Effector memory CD8-positive, alpha-beta T cell (primary cell): Measurements from ENCODE around the gene ESR2.
A peak's percentile ranks its signal among the peaks of the same experiment; 100 is the strongest.

Experiments
- ATAC-seq: fragments of 150-1000 bp; cut with Tn5 transposase; replicated peaks from 2 replicates; pipeline ENCODE4 v1.10.0; 2021; ENCODE audit warnings: mild to moderate bottlenecking, moderate library complexity
- DNase-seq, 3 experiments: peaks; one replicate each; pipeline ENCODE4 v3.0.0; 2021
- H3K27ac Mint-ChIP-seq, 2 donors: one replicate each; pipeline ENCODE4 v1.8.0; 2022; ENCODE audit warnings: mild to moderate bottlenecking in 2 of 2, mixed read lengths in 2 of 2, moderate library complexity in 2 of 2
- H3K27me3 Mint-ChIP-seq, 2 donors: one replicate each; pipeline ENCODE4 v1.8.0; 2022; ENCODE audit warnings: mixed read lengths in 2 of 2
- H3K36me3 Mint-ChIP-seq: one replicate; pipeline ENCODE4 v1.8.0; 2022; ENCODE audit warnings: mild to moderate bottlenecking, moderate library complexity, mixed read lengths; ENCODE audit not compliant: insufficient read depth
- H3K4me1 Mint-ChIP-seq, 2 donors: one replicate each; pipeline ENCODE4 v1.8.0; 2022; ENCODE audit warnings: low read depth in 2 of 2, mixed read lengths in 2 of 2
- H3K4me3 Mint-ChIP-seq, 2 donors: one replicate each; pipeline ENCODE4 v1.8.0; 2022; ENCODE audit warnings: mild to moderate bottlenecking in 2 of 2, mixed read lengths in 2 of 2, moderate library complexity in 2 of 2
- H3K9me3 Mint-ChIP-seq, 2 donors: one replicate each; pipeline ENCODE4 v1.8.0; 2022; ENCODE audit warnings: mixed read lengths in 2 of 2

ESR2 gene

DNA sequence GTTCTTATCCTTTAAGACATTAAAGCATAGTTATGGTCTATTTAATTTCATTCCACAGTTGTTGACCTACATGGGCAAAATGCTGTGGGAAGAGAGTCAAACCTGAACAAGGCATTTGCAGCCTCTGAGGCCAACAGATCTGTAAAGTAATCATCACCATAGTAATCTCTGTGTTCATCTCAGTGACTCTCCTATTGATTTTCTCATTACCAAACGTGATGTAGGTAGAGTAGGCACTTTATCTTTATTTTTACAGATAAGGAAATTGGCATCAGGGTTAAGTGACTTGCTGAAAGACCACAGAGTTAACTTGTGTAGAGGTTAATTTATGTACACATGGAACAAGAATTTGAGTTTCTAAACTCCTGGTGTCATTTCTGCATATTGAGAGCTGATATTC lies 203.0 kb downstream of the ESR2 start:
- H3K4me3 Mint-ChIP-seq = no peak overlapping the region
- peaks cover 73% of the 10 kb centered on the region for H3K36me3 Mint-ChIP-seq
- no peak overlapping the region for H3K27ac Mint-ChIP-seq
- H3K9me3 Mint-ChIP-seq = no peaks in the 10 kb centered on the region
- H3K27me3 Mint-ChIP-seq = no peaks in the 10 kb centered on the region
- DNase-seq (no peak), ATAC-seq (no peak)
- H3K4me1 Mint-ChIP-seq = peaks cover 0 to 3% of the 10 kb centered on the region in 2 donors

DNA sequence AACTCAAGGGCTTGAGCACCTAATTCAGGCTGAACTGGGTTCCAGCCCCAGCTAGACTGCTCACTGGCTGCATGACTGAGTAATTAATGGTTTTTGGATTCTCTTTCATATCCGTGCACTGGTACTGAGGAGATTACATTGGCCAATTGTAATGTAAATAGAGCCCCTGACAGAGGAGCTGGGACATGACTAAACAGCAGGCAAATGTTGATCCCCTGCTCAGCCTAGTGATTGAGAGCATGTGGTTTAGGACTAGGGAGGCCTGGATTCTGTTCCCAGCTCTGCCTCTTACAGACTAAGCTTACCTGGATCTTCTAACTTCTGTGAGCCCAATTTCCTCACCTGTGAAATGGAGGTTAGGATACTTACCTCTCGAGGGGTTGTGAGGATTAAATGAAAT lies 204.3 kb downstream of the ESR2 start:
- peaks cover 1 to 8% of the 10 kb centered on the region in 2 donors for H3K4me1 Mint-ChIP-seq
- no peak for DNase-seq
- no peaks in the 10 kb centered on the region for H3K9me3 Mint-ChIP-seq
- H3K4me3 Mint-ChIP-seq = no peak overlapping the region
- ATAC-seq = no peak
- peaks cover 74% of the 10 kb centered on the region for H3K36me3 Mint-ChIP-seq
- H3K27me3 Mint-ChIP-seq = no peaks in the 10 kb centered on the region
- H3K27ac Mint-ChIP-seq = no peak overlapping the region

DNA sequence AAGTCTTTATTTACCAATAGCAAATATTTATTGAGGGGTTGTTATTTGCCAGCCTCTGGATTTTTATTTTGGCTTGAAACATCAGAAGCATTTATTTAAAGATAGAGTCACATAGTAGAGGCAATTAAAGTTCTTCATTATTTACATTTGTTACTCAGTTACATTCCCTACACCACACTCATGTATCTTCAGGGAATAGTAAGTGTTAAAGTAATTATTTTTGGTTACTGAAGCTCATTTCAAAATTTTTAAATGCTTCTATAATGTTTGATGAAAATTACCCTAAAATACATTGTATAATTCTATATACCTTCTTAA lies 205.6 kb downstream of the ESR2 start:
- no peaks in the 10 kb centered on the region for H3K9me3 Mint-ChIP-seq
- H3K4me1 Mint-ChIP-seq = peaks cover 1 to 8% of the 10 kb centered on the region in 2 donors
- H3K4me3 Mint-ChIP-seq = no peak overlapping the region
- ATAC-seq (no peak), DNase-seq (no peak)
- no peak overlapping the region for H3K27ac Mint-ChIP-seq
- H3K36me3 Mint-ChIP-seq = peaks cover 74% of the 10 kb centered on the region
- H3K27me3 Mint-ChIP-seq = no peaks in the 10 kb centered on the region

DNA sequence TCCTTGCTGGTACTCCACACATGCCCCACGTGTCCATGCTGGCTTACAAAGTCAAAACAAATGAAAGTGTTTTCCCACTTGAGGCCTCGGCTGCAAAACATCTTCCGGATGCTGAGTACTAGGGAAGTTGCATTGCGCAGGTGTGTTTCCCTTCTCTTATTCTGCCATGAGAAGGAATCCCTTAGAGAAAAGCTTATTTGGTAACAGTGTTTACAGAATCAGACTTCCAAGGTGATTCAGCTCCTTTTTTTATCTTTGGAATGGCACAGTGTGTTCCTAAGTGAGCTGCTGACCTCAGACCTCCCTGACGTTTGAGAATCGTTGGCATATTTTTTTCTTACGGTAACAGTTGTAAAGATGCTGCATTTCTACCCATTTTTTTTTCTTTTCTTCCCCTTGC lies 211.3 kb downstream of the ESR2 start:
- no peak for DNase-seq
- no peaks in the 10 kb centered on the region for H3K27me3 Mint-ChIP-seq
- H3K4me1 Mint-ChIP-seq = peaks cover 1 to 8% of the 10 kb centered on the region in 2 donors
- H3K27ac Mint-ChIP-seq = no peak overlapping the region
- H3K36me3 Mint-ChIP-seq = peaks cover 99% of the 10 kb centered on the region
- H3K4me3 Mint-ChIP-seq = no peak overlapping the region
- no peak for ATAC-seq
- no peaks in the 10 kb centered on the region for H3K9me3 Mint-ChIP-seq

DNA sequence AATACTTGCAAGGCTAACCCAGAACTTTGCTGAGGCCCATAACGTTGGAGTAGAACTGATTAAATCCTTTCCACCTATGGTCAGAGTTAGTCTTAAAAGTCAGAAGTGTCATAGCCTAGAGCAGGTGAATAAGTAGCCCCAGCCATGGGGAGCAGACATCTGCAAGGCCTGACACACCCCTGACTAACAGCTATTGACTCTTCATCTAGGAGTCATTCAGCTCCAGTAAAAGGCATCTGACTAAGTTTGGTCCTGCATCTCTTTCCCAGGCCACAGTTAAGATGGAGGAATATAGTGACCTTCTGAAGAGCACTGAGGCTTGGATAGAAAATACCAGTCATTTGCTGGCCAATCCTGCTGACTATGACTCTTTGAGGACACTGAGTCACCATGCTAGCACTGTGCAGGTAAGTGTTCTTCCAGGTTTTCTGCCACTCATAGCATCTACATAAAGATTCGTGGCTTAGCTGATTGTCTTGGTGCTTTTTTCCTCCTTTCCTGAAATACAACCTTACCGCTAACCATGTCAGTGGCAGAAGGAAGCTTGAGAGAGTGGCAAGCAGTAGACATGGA lies 212.9 kb downstream of the ESR2 start:
- Mint-ChIP-seq H3K4me1 (peaks cover 1 to 8% of the 10 kb centered on the region in 2 donors), H3K36me3 (peaks cover 99% of the 10 kb centered on the region), H3K4me3 (no peak overlapping the region), H3K27ac (no peak overlapping the region), H3K27me3 (no peaks in the 10 kb centered on the region), H3K9me3 (no peaks in the 10 kb centered on the region)
- ATAC-seq (no peak), DNase-seq (no peak)

DNA sequence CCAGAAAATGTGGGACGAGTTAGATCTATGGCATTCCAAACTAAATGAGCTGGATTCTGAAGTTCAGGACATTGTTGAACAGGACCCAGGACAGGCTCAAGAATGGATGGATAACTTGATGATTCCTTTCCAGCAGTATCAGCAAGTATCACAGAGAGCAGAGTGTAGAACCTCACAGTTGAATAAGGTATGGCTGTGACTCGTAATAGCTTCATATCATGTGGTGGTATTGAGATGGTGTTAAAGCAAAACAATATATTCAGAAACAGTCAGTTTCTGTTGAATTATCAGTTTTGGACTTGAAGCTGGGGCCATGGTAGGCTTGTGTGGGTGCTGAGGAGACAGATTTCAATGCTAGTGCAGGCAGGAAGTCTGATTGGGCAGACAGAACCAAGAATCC lies 213.7 kb downstream of the ESR2 start:
- Mint-ChIP-seq H3K27ac (peak overlapping the region in 1 of 2 donors; percentile 52), H3K36me3 (peaks cover 97% of the 10 kb centered on the region), H3K27me3 (no peaks in the 10 kb centered on the region), H3K4me1 (peaks cover 0 to 4% of the 10 kb centered on the region in 2 donors), H3K9me3 (no peaks in the 10 kb centered on the region), H3K4me3 (no peak overlapping the region)
- DNase-seq = no peak
- ATAC-seq = no peak

DNA sequence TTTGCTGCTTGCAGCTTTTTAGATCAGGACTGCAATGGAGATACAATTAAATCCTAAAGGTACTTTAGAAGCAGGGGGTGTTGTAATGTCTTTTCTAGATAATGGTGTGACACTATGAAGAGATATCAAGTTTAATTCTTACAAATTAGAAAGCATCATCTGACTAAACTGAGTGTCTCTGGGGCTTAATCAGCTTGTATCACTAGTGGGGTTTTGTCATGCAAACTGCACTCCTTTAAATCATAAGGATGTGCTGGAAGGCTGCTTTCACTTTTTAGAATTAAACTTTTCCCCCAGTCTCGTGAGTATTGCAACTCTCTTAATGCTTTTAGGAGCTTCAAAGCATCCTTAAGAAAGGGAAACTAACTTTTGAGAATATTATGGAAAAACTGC lies 218.6 kb downstream of the ESR2 start:
- ATAC-seq = no peak

DNA sequence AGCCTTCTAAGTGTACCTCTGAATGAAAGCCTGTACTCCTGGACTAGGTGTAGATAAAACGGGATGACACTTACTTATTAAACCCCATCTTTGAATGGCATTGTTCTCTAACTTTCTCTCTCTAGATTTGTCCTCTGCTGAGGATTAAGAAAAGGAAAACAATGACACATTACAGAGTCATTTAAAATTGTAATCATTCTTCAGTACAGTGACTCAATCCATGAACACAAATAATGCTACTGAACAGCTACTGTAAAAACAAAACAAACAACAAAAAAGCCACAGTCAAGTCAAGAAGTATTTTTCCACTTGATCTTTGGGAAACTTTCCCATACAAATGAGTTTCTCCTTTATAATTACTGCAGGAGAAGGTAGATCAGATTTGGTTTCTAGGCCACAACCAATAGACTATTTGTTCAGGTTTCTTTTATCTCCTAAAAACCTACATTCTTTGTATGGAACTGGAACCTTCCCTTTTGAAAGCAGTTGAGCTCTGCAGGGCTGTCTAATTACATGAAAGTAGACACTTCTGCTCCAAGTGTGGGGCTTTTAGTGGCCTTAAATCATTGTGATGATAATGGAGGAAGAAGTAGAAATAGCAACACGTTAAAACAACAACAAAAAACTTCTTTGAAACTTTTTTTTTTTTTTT lies 219.1 kb downstream of the ESR2 start:
- Mint-ChIP-seq H3K9me3 (no peaks in the 10 kb centered on the region), H3K36me3 (peaks cover 96% of the 10 kb centered on the region), H3K27me3 (no peaks in the 10 kb centered on the region), H3K4me3 (no peak overlapping the region), H3K27ac (peak overlapping the region in 1 of 2 donors; percentile 25), H3K4me1 (no peaks in the 10 kb centered on the region)
- DNase-seq (no peak), ATAC-seq (no peak)

More for the DNA sequence above, 218.6 kb downstream of the ESR2 start:
- Mint-ChIP-seq H3K4me1 (peaks cover 0 to 4% of the 10 kb centered on the region in 2 donors), H3K27ac (peak overlapping the region in 1 of 2 donors; percentile 25), H3K36me3 (peaks cover 98% of the 10 kb centered on the region), H3K4me3 (no peak overlapping the region), H3K9me3 (no peaks in the 10 kb centered on the region), H3K27me3 (no peaks in the 10 kb centered on the region)
- no peak for DNase-seq

DNA sequence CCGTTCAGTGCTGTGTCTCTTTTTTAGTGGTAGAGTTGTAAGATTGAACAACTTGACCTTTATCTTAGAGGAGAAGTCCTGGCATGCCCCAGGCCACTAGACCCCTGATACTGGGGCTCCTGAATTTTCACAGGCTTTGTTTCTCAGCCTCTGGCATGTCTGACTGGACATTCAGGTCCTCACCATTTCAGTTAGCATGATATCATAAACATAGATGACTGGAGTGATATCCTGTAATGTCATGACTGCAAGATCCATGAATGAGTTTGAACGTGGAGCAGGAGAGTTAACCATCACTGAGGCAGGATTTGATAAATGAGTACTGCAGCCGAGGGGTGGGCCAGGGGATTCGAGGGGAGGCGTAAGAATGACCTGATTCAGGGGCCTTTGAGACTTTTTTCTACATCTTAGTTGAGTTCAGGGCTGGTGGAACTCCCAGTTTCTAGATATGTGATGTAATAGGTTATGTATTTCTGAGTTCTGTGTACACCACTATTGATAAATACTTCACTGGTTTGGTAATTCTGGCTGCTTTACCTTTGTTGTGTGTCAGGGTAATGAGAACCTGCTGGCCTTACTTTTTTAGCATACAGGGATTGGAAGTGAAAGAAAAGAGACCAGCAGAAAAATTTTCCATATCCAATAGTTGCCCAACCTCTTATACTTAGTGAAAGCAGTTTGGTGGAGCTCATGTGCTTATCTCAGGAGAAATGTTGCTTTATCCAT lies 224.4 kb downstream of the ESR2 start:
- no peaks in the 10 kb centered on the region for H3K27me3 Mint-ChIP-seq
- ATAC-seq = no peak
- peak overlapping the region; percentile 5 to 76 for H3K27ac Mint-ChIP-seq
- no peaks in the 10 kb centered on the region for H3K9me3 Mint-ChIP-seq
- no peak for DNase-seq
- H3K4me3 Mint-ChIP-seq = no peak overlapping the region
- H3K4me1 Mint-ChIP-seq = no peaks in the 10 kb centered on the region
- H3K36me3 Mint-ChIP-seq = peaks cover 89% of the 10 kb centered on the region

DNA sequence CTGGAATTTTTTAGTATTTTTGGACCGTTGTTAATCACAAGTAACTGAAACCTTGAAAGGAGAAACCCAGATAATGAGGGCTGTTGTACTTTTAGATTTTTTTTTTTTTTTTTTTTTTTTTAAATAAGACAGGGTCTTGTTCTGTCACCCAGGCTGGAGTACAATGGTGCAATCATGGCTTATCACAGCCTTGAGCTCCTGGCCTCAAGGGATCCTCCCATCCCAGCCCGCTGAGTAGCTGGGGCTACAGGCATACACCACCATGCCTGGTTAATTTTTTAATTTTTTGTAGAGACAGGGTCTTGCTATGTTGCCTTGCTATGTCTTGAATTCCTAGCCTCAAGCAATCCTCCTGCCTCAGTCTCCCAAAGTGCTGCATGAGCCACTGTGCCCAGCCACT lies 229.7 kb downstream of the ESR2 start:
- H3K27ac Mint-ChIP-seq = no peak overlapping the region
- no peaks in the 10 kb centered on the region for H3K9me3 Mint-ChIP-seq
- H3K4me3 Mint-ChIP-seq = no peak overlapping the region
- H3K27me3 Mint-ChIP-seq = no peaks in the 10 kb centered on the region
- H3K36me3 Mint-ChIP-seq = peaks cover 68% of the 10 kb centered on the region
- peaks cover 9 to 10% of the 10 kb centered on the region in 2 donors for H3K4me1 Mint-ChIP-seq
- ATAC-seq (no peak), DNase-seq (no peak)

DNA sequence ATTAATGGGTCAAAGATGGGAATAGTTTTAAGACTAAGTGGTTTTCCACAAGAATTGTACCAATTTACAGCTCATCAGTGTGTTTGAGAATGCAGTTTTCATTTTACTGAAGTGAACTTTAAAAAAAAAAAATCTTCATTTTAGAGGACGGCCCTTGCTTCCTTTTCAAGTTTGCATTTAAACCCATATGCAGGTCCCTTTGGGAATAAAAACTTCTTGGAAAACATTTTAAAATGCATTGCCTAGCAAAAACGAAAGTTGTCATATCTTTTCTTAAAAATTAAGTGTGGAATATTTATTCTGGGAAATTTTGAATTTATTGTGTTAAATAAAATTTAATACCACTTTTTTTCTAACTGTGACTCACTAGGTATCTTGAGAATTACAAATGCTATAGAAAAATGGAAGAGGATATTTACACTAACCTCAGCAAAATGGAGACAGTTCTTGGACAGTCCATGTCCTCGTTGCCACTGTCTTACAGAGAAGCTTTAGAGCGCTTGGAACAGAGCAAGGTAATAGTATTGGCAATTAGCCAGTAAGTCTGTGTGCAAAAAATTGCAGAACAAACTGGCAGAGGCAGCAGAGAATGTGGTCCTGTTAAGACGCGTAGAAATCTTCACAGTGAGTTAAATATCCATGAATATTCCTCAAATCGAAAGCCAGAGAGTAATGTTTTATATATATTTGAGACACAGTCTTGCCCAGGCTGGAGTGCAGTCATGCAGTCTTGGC lies 231.6 kb downstream of the ESR2 start:
- no peak for ATAC-seq
- no peak overlapping the region for H3K27ac Mint-ChIP-seq
- H3K36me3 Mint-ChIP-seq = peaks cover 60% of the 10 kb centered on the region
- no peaks in the 10 kb centered on the region for H3K9me3 Mint-ChIP-seq
- no peak for DNase-seq
- no peaks in the 10 kb centered on the region for H3K27me3 Mint-ChIP-seq
- H3K4me1 Mint-ChIP-seq = peaks cover 17 to 20% of the 10 kb centered on the region in 2 donors
- no peak overlapping the region for H3K4me3 Mint-ChIP-seq

DNA sequence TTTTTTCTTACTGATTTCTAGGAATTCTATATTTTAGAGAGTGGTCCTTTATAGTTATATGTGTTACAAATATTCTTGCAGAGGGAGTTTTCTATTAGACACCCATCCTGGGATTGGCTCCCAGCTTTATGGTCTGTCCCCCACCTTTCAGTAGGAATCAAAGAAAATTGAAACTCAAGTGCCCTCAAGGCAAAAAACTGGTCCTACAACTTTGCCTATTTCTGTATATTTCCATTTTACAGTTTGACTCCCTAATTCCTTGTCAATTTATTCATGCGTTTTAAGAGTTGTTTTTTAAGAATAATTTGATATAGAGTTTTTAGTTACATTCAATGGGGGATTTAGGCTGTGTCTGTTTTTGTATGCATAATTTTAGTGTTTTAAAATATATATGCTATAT lies 232.5 kb downstream of the ESR2 start:
- peak overlapping the region in 1 of 2 donors; percentile 82 for H3K27ac Mint-ChIP-seq
- H3K9me3 Mint-ChIP-seq = no peaks in the 10 kb centered on the region
- peaks cover 58% of the 10 kb centered on the region for H3K36me3 Mint-ChIP-seq
- H3K27me3 Mint-ChIP-seq = no peaks in the 10 kb centered on the region
- peaks cover 17 to 25% of the 10 kb centered on the region in 2 donors for H3K4me1 Mint-ChIP-seq
- ATAC-seq = no peak
- H3K4me3 Mint-ChIP-seq = no peak overlapping the region
- DNase-seq = no peak

DNA sequence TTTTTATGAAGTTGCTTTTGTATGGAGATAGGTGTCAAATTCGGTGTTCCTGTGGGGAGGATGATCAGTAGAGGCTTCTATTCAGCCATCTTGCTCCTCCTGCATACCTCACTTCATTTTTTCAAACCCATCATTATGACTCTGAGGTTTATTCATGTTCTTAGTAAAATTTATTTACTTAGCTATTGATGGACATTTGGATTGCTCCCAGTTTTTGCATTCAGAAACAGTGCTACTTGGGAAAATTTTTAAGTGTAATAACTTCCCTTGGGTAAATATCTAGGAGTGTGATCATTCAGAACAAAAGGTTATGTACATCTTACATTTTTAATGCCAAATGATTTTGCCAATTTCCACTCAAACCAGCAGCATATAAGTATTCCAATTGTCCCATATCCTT lies 233.1 kb downstream of the ESR2 start:
- Mint-ChIP-seq H3K4me1 (peaks cover 20 to 25% of the 10 kb centered on the region in 2 donors), H3K36me3 (peaks cover 56% of the 10 kb centered on the region), H3K9me3 (no peaks in the 10 kb centered on the region), H3K27me3 (no peaks in the 10 kb centered on the region), H3K4me3 (no peak overlapping the region), H3K27ac (peak overlapping the region in 1 of 2 donors; percentile 82)
- DNase-seq (no peak), ATAC-seq (no peak)
